NOMO-1 treated with dmso at 0.1 percent for 144 hours (cell line): Measurements from ENCODE around the gene STMND1.

Experiments
- DNase-seq: peaks from one replicate; lab custom pipeline; 2025; ENCODE audit not compliant: unreplicated experiment; lab: John Stamatoyannopoulos, UW

STMND1 gene

GRCh38 chr6:17159240-17159639 lies 57.4 kb downstream of the STMND1 start:
- DNase-seq = no peak

GRCh38 chr6:17161076-17161475 lies 59.2 kb downstream of the STMND1 start:
- no peak for DNase-seq

- no peak for DNase-seq
These were observed 63.5 kb downstream of the STMND1 start for GRCh38 chr6:17165383-17165782.

- DNase-seq = no peak
These were observed 65.6 kb downstream of the STMND1 start for GRCh38 chr6:17167327-17167979.

GRCh38 chr6:17169291-17169690 lies 67.4 kb downstream of the STMND1 start:
- DNase-seq = no peak

- DNase-seq = no peak
These were observed 67.9 kb downstream of the STMND1 start for GRCh38 chr6:17169711-17170110.

- DNase-seq = no peak
These were observed 71.1 kb downstream of the STMND1 start for GRCh38 chr6:17172836-17173470.

GRCh38 chr6:17178326-17178725 lies 76.5 kb downstream of the STMND1 start:
- DNase-seq = no peak

GRCh38 chr6:17178754-17179529 lies 77.1 kb downstream of the STMND1 start:
- no peak for DNase-seq

GRCh38 chr6:17179530-17180073 lies 77.8 kb downstream of the STMND1 start:
- no peak for DNase-seq
